Measurements from ENCODE around the gene PPP6R3. TPM values are rescaled to one million over a fixed set of nuclear protein-coding genes. Genes with fewer than 3 reads are reported as not detected.

The PPP6R3 gene
- total RNA-seq, 1 donor from 2014 or later, result 115 TPM

- TF ChIP-seq, protein P1, sequence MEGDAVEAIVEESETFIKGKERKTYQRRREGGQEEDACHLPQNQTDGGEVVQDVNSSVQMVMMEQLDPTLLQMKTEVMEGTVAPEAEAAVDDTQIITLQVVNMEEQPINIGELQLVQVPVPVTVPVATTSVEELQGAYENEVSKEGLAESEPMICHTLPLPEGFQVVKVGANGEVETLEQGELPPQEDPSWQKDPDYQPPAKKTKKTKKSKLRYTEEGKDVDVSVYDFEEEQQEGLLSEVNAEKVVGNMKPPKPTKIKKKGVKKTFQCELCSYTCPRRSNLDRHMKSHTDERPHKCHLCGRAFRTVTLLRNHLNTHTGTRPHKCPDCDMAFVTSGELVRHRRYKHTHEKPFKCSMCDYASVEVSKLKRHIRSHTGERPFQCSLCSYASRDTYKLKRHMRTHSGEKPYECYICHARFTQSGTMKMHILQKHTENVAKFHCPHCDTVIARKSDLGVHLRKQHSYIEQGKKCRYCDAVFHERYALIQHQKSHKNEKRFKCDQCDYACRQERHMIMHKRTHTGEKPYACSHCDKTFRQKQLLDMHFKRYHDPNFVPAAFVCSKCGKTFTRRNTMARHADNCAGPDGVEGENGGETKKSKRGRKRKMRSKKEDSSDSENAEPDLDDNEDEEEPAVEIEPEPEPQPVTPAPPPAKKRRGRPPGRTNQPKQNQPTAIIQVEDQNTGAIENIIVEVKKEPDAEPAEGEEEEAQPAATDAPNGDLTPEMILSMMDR (IDR thresholded peaks at IDR 0.05; ENCODE audit: unreplicated experiment), result no peak
- Mint-ChIP-seq H3K36me3 (ENCODE audit: low read depth, unreplicated experiment) (peaks cover 55% of the 10 kb centered on the region), H3K4me3 (ENCODE audit: unreplicated experiment) (peak overlapping the region; percentile 48), H3K9me3 (ENCODE audit: unreplicated experiment) (no peaks in the 10 kb centered on the region), H3K27me3 (ENCODE audit: unreplicated experiment) (peaks cover 5% of the 10 kb centered on the region), H3K27ac (ENCODE audit: unreplicated experiment) (peak overlapping the region; percentile 74), H3K4me1 (ENCODE audit: unreplicated experiment) (peaks cover 24% of the 10 kb centered on the region)
- no peak for DNase-seq (ENCODE audit: low spot score)
Measured at GRCh38 chr11:68550485-68550817, 89.9 kb downstream of the PPP6R3 start.

GRCh38 chr11:68551223-68551622 is 90.7 kb downstream of the PPP6R3 start:
- H3K4me1 Mint-ChIP-seq (ENCODE audit: unreplicated experiment), result peaks cover 27% of the 10 kb centered on the region
- H3K27me3 Mint-ChIP-seq (ENCODE audit: unreplicated experiment), result peaks cover 5% of the 10 kb centered on the region
- TF ChIP-seq, protein P1 (IDR thresholded peaks at IDR 0.05; ENCODE audit: unreplicated experiment), result no peak
- H3K36me3 Mint-ChIP-seq (ENCODE audit: low read depth, unreplicated experiment), result peaks cover 55% of the 10 kb centered on the region
- H3K9me3 Mint-ChIP-seq (ENCODE audit: unreplicated experiment), result no peaks in the 10 kb centered on the region
- no peak overlapping the region for H3K27ac Mint-ChIP-seq (ENCODE audit: unreplicated experiment)
- no peak overlapping the region for H3K4me3 Mint-ChIP-seq (ENCODE audit: unreplicated experiment)
- no peak for DNase-seq (ENCODE audit: low spot score)

DNA sequence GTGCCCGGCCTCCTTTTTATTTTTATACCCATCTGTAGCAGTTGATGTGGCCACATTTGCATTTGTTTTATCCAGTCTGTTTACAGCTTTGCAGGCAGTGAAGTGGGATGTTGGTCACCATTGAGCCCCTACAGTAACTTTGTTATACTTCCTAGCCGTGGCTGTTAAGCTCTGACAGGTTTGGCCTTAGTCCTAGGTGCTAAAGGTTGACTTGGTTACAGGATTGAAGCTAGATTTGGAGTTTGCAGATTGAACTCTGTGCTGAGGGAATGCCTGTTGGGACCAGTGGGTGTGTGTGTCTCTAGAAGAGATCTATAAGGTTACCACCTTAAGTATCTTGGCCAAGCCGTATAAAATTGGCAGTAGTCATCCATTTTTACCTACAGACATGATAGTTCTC is 91.2 kb downstream of the PPP6R3 start:
- H3K27ac Mint-ChIP-seq (ENCODE audit: unreplicated experiment), result no peak overlapping the region
- TF ChIP-seq, protein P1 (IDR thresholded peaks at IDR 0.05; ENCODE audit: unreplicated experiment), result no peak
- peak overlapping the region; percentile 25 for H3K4me3 Mint-ChIP-seq (ENCODE audit: unreplicated experiment)
- DNase-seq (ENCODE audit: low spot score), result no peak
- peaks cover 5% of the 10 kb centered on the region for H3K27me3 Mint-ChIP-seq (ENCODE audit: unreplicated experiment)
- peaks cover 27% of the 10 kb centered on the region for H3K4me1 Mint-ChIP-seq (ENCODE audit: unreplicated experiment)
- H3K9me3 Mint-ChIP-seq (ENCODE audit: unreplicated experiment), result no peaks in the 10 kb centered on the region
- H3K36me3 Mint-ChIP-seq (ENCODE audit: low read depth, unreplicated experiment), result peaks cover 51% of the 10 kb centered on the region

- Mint-ChIP-seq H3K4me1 (ENCODE audit: unreplicated experiment) (peaks cover 27% of the 10 kb centered on the region), H3K4me3 (ENCODE audit: unreplicated experiment) (no peak overlapping the region), H3K9me3 (ENCODE audit: unreplicated experiment) (no peaks in the 10 kb centered on the region), H3K36me3 (ENCODE audit: low read depth, unreplicated experiment) (peaks cover 51% of the 10 kb centered on the region), H3K27me3 (ENCODE audit: unreplicated experiment) (peaks cover 5% of the 10 kb centered on the region), H3K27ac (ENCODE audit: unreplicated experiment) (no peak overlapping the region)
- no peak for DNase-seq (ENCODE audit: low spot score)
- TF ChIP-seq, protein P1 (IDR thresholded peaks at IDR 0.05; ENCODE audit: unreplicated experiment), result no peak
Measured at GRCh38 chr11:68552542-68552941, 92.0 kb downstream of the PPP6R3 start.

- TF ChIP-seq, protein P1 (IDR thresholded peaks at IDR 0.05; ENCODE audit: unreplicated experiment), result no peak
- Mint-ChIP-seq H3K9me3 (ENCODE audit: unreplicated experiment) (no peaks in the 10 kb centered on the region), H3K27me3 (ENCODE audit: unreplicated experiment) (no peaks in the 10 kb centered on the region), H3K4me3 (ENCODE audit: unreplicated experiment) (no peak overlapping the region), H3K4me1 (ENCODE audit: unreplicated experiment) (peaks cover 11% of the 10 kb centered on the region), H3K36me3 (ENCODE audit: low read depth, unreplicated experiment) (peaks cover 25% of the 10 kb centered on the region), H3K27ac (ENCODE audit: unreplicated experiment) (no peak overlapping the region)
- DNase-seq (ENCODE audit: low spot score), result no peak
Measured at GRCh38 chr11:68560216-68560615, 99.7 kb downstream of the PPP6R3 start.
